WTC11 (cell line): Measurements from ENCODE around the gene HTRA1. TPM values are rescaled to one million over a fixed set of nuclear protein-coding genes. Genes with fewer than 3 reads are reported as not detected.

Experiments used
- ATAC-seq: fragments of 200-7000 bp; cut with Tn5 transposase; 2 replicates; pipeline ENCODE4 v1.10.0; 2021; ENCODE audit warnings: mild to moderate bottlenecking, moderate library complexity
- CTCF ChIA-PET: fragments of 300-600 bp; sonication (Branson Sonifier 250); formaldehyde crosslinking; loops from one replicate; lab custom pipeline; 2021; ENCODE audit warnings: antibody characterized with exemption; lab: Charles Lee
- POLR2A ChIA-PET: fragments of 350-600 bp; sonication (Branson Sonifier 250); formaldehyde crosslinking; loops from one replicate; lab custom pipeline; 2021; ENCODE audit warnings: antibody characterized with exemption; lab: Charles Lee
- DNase-seq: peaks from one replicate; pipeline ENCODE4 v3.0.0; 2021; ENCODE audit warnings: low spot score
- H3K27ac Mint-ChIP-seq: 2 replicates; pipeline ENCODE4 v1.8.0; 2021; ENCODE audit warnings: mixed read lengths
- H3K27me3 Mint-ChIP-seq: 2 replicates; pipeline ENCODE4 v1.8.0; 2021; ENCODE audit warnings: low read depth, mild to moderate bottlenecking, moderate library complexity, mixed read lengths
- H3K36me3 Mint-ChIP-seq: 2 replicates; pipeline ENCODE4 v1.8.0; 2021; ENCODE audit warnings: mixed read lengths
- H3K4me1 Mint-ChIP-seq: 2 replicates; pipeline ENCODE4 v1.8.0; 2022; ENCODE audit warnings: mixed read lengths
- H3K4me3 Mint-ChIP-seq: 2 replicates; pipeline ENCODE4 v1.8.0; 2021; ENCODE audit warnings: mild to moderate bottlenecking, moderate library complexity, mixed read lengths
- H3K9me3 Mint-ChIP-seq: 2 replicates; pipeline ENCODE4 v1.8.0; 2021; ENCODE audit warnings: mixed read lengths
- AFF4 ChIP-seq: sonication (generic); formaldehyde crosslinking; IDR thresholded peaks from 2 replicates; pipeline ENCODE4 v1.8.1; 2023; ENCODE audit warnings: mild to moderate bottlenecking, missing genetic modification reagents, borderline replicate concordance
- CREB1 ChIP-seq: sonication (generic); formaldehyde crosslinking; IDR thresholded peaks from 2 replicates; pipeline ENCODE4 v1.8.0; 2023; ENCODE audit warnings: mild to moderate bottlenecking, missing genetic modification reagents
- ELF4 ChIP-seq: sonication (generic); formaldehyde crosslinking; IDR thresholded peaks from 2 replicates; pipeline ENCODE4 v1.8.1; 2022; ENCODE audit warnings: low read depth, mild to moderate bottlenecking, moderate library complexity, missing genetic modification reagents
- ETV6 ChIP-seq: sonication (generic); formaldehyde crosslinking; IDR thresholded peaks from 2 replicates; pipeline ENCODE4 v1.8.1; 2022; ENCODE audit warnings: mild to moderate bottlenecking, missing genetic modification reagents
- FOXJ3 ChIP-seq: sonication (generic); formaldehyde crosslinking; IDR thresholded peaks from 2 replicates; pipeline ENCODE4 v1.9.0; 2021; ENCODE audit warnings: missing genetic modification reagents, mild to moderate bottlenecking, borderline replicate concordance
- FOXK1 ChIP-seq: sonication (generic); formaldehyde crosslinking; IDR thresholded peaks from 2 replicates; pipeline ENCODE4 v1.8.0; 2022; ENCODE audit warnings: mild to moderate bottlenecking, moderate library complexity, missing genetic modification reagents
- GRHL2 ChIP-seq: fragments of 250-450 bp; sonication (Bioruptor Pico); IDR thresholded peaks from 2 replicates; pipeline ENCODE4 v1.8.0; 2022; ENCODE audit warnings: mild to moderate bottlenecking, moderate library complexity; ENCODE audit not compliant: insufficient replicate concordance, severe bottlenecking
- HMGXB4 ChIP-seq: sonication (generic); formaldehyde crosslinking; IDR thresholded peaks from 2 replicates; pipeline ENCODE4 v1.8.1; 2023; ENCODE audit warnings: mild to moderate bottlenecking, moderate library complexity, missing genetic modification reagents
- JAZF1 ChIP-seq: fragments of 250-450 bp; sonication (Bioruptor Pico); IDR thresholded peaks from 2 replicates; pipeline ENCODE4 v1.9.0; 2021; ENCODE audit warnings: moderate library complexity, mild to moderate bottlenecking, inconsistent platforms
- JUN ChIP-seq: sonication (generic); formaldehyde crosslinking; IDR thresholded peaks from 2 replicates; pipeline ENCODE4 v1.8.0; 2023; ENCODE audit warnings: mild to moderate bottlenecking, missing genetic modification reagents
- MXD4 ChIP-seq: fragments of 250-450 bp; sonication (Bioruptor Pico); IDR thresholded peaks from 2 replicates; pipeline ENCODE4 v1.8.0; 2021; ENCODE audit warnings: mild to moderate bottlenecking, moderate library complexity, borderline replicate concordance
- NFE2L1 ChIP-seq: sonication (generic); formaldehyde crosslinking; IDR thresholded peaks from 2 replicates; pipeline ENCODE4 v1.8.1; 2023; ENCODE audit warnings: missing genetic modification reagents
- RORB ChIP-seq: fragments of 250-450 bp; sonication (Bioruptor Pico); IDR thresholded peaks from 2 replicates; pipeline ENCODE4 v1.9.0; 2021; ENCODE audit warnings: mild to moderate bottlenecking
- SMAD4 ChIP-seq: sonication (generic); formaldehyde crosslinking; IDR thresholded peaks from 2 replicates; pipeline ENCODE4 v1.8.0; 2022; ENCODE audit warnings: mild to moderate bottlenecking, missing genetic modification reagents
- SOX15 ChIP-seq: fragments of 250-450 bp; sonication (Bioruptor Pico); IDR thresholded peaks from 2 replicates; pipeline ENCODE4 v1.9.0; 2021; ENCODE audit warnings: mild to moderate bottlenecking
- ZNF232 ChIP-seq: sonication (generic); formaldehyde crosslinking; IDR thresholded peaks from 2 replicates; pipeline ENCODE4 v1.8.0; 2022; ENCODE audit warnings: mild to moderate bottlenecking, missing genetic modification reagents
- ZNF512 ChIP-seq: sonication (generic); formaldehyde crosslinking; IDR thresholded peaks from 2 replicates; pipeline ENCODE4 v1.8.1; 2022; ENCODE audit warnings: missing genetic modification reagents, borderline replicate concordance
- total RNA-seq: library from RNA; stranded (reverse); gene quantifications from 3 replicates; pipeline ENCODE4 v1.2.3, GENCODE V29; 2021
- TF ChIP-seq, protein P1 (sequence below): sonication (generic); formaldehyde crosslinking; IDR thresholded peaks from 2 replicates; pipeline ENCODE4 v1.8.0; 2022; ENCODE audit warnings: mild to moderate bottlenecking, missing genetic modification reagents
- TF ChIP-seq, protein P2 (sequence below): fragments of 250-450 bp; sonication (Bioruptor Pico); IDR thresholded peaks from 2 replicates; pipeline ENCODE4 v1.9.0; 2021; ENCODE audit warnings: mild to moderate bottlenecking, borderline replicate concordance

Gene HTRA1
- total RNA-seq, 1 experiment from 2014 or later = 18.3 TPM

DNA sequence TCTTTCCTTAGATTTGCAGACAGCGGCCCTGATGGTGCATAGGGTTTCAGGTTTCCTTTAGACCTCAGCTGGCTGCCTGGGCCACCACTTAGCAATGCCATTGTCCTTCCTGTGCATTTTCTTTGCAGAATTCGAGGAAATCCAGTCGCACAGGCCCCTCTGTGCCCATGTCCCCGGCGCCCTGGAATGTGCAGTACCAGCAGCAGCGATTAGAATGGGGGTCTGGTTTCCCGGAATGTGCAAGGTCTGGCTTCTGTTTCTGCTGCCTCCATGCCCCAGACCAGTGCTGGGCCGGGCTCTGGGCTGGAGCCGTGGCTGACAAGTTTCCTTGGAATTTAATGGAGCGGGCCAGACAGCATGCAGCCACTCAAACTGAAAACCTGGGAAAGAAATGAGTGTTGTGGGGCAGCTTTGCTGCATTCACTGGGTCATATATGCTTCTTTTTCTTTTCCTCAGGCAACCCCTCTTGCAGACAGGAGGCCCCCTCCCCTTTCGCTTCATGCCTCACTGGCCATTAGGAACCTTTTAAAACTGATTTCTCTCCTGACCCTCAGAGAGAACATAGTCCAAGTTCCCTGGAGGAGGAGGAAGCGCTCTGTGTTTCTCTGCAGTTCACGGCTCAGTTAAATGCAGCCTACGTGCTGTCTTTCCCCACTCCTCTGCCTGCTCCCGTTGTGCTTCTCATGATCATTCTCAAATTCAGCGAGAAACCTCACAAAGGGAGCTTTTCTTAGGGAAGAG is 14.4 kb downstream of the HTRA1 start:
- peak overlapping the region; percentile 84 for H3K27ac Mint-ChIP-seq
- H3K4me3 Mint-ChIP-seq = peak overlapping the region; percentile 29; the same call in 1 of the 2 replicates
- no peaks in the 10 kb centered on the region for H3K27me3 Mint-ChIP-seq
- TF ChIP-seq RORB (CRISPR knock-in tag) (0 out of 2 replicates have a peak, but pooled peaks have one; percentile 36), ZNF232 (no peak), ZNF512 (no peak), ELF4 (CRISPR knock-in tag) (no peak), MXD4 (no peak), JUN (CRISPR knock-in tag) (no peak), AFF4 (no peak), SOX15 (no peak), SMAD4 (no peak)
- H3K36me3 Mint-ChIP-seq = no peaks in the 10 kb centered on the region
- no peak for DNase-seq
- no peaks in the 10 kb centered on the region for H3K9me3 Mint-ChIP-seq
- ChIA-PET CTCF (interaction anchor here (1.7 kb wide), 1 partner anchor 294 kb away, joined by 4 read pairs; no protein-coding TSS in a partner anchor), POLR2A (no interaction called here)
- peaks cover 59% of the 10 kb centered on the region for H3K4me1 Mint-ChIP-seq
- peak; percentile 62 for ATAC-seq

DNA sequence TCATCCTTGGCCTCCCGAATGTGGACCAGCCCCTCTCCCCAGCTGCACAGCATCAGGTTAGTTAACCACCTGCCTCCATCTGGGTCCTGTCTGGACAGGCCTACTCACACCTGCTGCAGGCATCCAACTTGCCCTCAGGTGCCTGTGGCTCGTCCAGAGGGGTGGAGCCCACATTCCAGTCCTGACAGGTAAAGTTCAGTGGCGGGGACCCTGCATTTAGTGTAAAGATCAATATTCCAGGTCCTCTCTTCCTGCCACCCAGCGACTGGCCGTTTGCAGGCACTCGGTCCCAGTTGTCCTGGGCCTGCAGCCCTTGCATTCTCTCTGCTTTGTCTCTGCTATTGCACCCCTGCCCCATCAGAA is 15.0 kb downstream of the HTRA1 start:
- peak; percentile 50 for DNase-seq
- peak overlapping the region; percentile 84 for H3K27ac Mint-ChIP-seq
- TF ChIP-seq, protein P1, sequence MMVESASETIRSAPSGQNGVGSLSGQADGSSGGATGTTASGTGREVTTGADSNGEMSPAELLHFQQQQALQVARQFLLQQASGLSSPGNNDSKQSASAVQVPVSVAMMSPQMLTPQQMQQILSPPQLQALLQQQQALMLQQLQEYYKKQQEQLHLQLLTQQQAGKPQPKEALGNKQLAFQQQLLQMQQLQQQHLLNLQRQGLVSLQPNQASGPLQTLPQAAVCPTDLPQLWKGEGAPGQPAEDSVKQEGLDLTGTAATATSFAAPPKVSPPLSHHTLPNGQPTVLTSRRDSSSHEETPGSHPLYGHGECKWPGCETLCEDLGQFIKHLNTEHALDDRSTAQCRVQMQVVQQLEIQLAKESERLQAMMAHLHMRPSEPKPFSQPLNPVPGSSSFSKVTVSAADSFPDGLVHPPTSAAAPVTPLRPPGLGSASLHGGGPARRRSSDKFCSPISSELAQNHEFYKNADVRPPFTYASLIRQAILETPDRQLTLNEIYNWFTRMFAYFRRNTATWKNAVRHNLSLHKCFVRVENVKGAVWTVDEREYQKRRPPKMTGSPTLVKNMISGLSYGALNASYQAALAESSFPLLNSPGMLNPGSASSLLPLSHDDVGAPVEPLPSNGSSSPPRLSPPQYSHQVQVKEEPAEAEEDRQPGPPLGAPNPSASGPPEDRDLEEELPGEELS (CRISPR knock-in tag) = no peak
- no peak for TF ChIP-seq FOXK1 (CRISPR knock-in tag)
- no peak for TF ChIP-seq CREB1 (CRISPR knock-in tag)
- TF ChIP-seq ETV6 (CRISPR knock-in tag) = no peak
- TF ChIP-seq JAZF1 (CRISPR knock-in tag) = no peak
- TF ChIP-seq HMGXB4 (CRISPR knock-in tag) = no peak
- TF ChIP-seq, protein P2, sequence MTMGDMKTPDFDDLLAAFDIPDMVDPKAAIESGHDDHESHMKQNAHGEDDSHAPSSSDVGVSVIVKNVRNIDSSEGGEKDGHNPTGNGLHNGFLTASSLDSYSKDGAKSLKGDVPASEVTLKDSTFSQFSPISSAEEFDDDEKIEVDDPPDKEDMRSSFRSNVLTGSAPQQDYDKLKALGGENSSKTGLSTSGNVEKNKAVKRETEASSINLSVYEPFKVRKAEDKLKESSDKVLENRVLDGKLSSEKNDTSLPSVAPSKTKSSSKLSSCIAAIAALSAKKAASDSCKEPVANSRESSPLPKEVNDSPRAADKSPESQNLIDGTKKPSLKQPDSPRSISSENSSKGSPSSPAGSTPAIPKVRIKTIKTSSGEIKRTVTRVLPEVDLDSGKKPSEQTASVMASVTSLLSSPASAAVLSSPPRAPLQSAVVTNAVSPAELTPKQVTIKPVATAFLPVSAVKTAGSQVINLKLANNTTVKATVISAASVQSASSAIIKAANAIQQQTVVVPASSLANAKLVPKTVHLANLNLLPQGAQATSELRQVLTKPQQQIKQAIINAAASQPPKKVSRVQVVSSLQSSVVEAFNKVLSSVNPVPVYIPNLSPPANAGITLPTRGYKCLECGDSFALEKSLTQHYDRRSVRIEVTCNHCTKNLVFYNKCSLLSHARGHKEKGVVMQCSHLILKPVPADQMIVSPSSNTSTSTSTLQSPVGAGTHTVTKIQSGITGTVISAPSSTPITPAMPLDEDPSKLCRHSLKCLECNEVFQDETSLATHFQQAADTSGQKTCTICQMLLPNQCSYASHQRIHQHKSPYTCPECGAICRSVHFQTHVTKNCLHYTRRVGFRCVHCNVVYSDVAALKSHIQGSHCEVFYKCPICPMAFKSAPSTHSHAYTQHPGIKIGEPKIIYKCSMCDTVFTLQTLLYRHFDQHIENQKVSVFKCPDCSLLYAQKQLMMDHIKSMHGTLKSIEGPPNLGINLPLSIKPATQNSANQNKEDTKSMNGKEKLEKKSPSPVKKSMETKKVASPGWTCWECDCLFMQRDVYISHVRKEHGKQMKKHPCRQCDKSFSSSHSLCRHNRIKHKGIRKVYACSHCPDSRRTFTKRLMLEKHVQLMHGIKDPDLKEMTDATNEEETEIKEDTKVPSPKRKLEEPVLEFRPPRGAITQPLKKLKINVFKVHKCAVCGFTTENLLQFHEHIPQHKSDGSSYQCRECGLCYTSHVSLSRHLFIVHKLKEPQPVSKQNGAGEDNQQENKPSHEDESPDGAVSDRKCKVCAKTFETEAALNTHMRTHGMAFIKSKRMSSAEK (CRISPR knock-in tag) = no peak
- no peak for TF ChIP-seq NFE2L1 (CRISPR knock-in tag)
- no peak for TF ChIP-seq FOXJ3 (CRISPR knock-in tag)
- TF ChIP-seq GRHL2 = no peak

More for the DNA sequence above, 15.0 kb downstream of the HTRA1 start:
- Mint-ChIP-seq H3K4me1 (peaks cover 59% of the 10 kb centered on the region), H3K36me3 (peaks cover 4% of the 10 kb centered on the region; the same call in 1 of the 2 replicates), H3K9me3 (peaks cover 4% of the 10 kb centered on the region), H3K27me3 (no peaks in the 10 kb centered on the region), H3K4me3 (no peak overlapping the region)
- CTCF ChIA-PET = interaction anchor here (0.7 to 1.7 kb wide), 2 partner anchors 220 to 294 kb away, joined by 3 to 4 read pairs; no protein-coding TSS in a partner anchor
- POLR2A ChIA-PET = no interaction called here
- peak; percentile 55 for ATAC-seq
